Keratinocyte (primary cell): Measurements from ENCODE around the gene ZNF445. TPM values are rescaled to one million over a fixed set of nuclear protein-coding genes. Genes with fewer than 3 reads are reported as not detected.

Source experiments
- DNase-seq: peaks from one replicate; pipeline ENCODE4 v3.0.0-alpha.2; 2011; ENCODE audit warnings: low read depth, missing footprints, low spot score
- FAIRE-seq: peaks from 2 replicates; lab custom pipeline; 2011; peaks lifted over from hg19 to GRCh38; lab: Jason Lieb, UNC
- H2AFZ ChIP-seq: 2 replicates; pipeline ENCODE4 v1.6.0; 2012; ENCODE audit warnings: low read length, control low read depth, inconsistent platforms; ENCODE audit not compliant: control insufficient read depth
- H3K27ac ChIP-seq: 2 replicates; pipeline ENCODE4 v1.5.1; 2011; ENCODE audit warnings: low read length; ENCODE audit not compliant: control insufficient read depth, insufficient read depth
- H3K27me3 ChIP-seq: 3 replicates; pipeline ENCODE4 v1.6.0; 2011; ENCODE audit warnings: low read length; ENCODE audit not compliant: control insufficient read depth, insufficient read depth; ENCODE audit errors: extremely low read depth
- H3K36me3 ChIP-seq, 2 experiments: 2 replicates in 1 of 2; 3 replicates in 1 of 2; pipeline ENCODE4 v1.5.1; 2011; ENCODE audit warnings: low read length in 2 of 2, mild to moderate bottlenecking in 1 of 2; ENCODE audit not compliant: control insufficient read depth in 2 of 2, insufficient read depth in 2 of 2; ENCODE audit errors: extremely low read depth in 1 of 2
- H3K4me1 ChIP-seq: 3 replicates; pipeline ENCODE4 v1.5.1; 2011; ENCODE audit warnings: low read length; ENCODE audit not compliant: control insufficient read depth, insufficient read depth; ENCODE audit errors: extremely low read depth
- H3K4me2 ChIP-seq: 3 replicates; pipeline ENCODE4 v1.6.0; 2011; ENCODE audit warnings: low read depth, low read length; ENCODE audit not compliant: control insufficient read depth, insufficient read depth; ENCODE audit errors: extremely low read depth
- H3K4me3 ChIP-seq, 3 experiments: fragments of 200-600 bp in 1 of 3; sonication (generic) in 1 of 3; 2 replicates in 2 of 3; 3 replicates in 1 of 3; pipeline ENCODE4 v1.5.1; 2011 to 2016; ENCODE audit warnings: low read length in 3 of 3, mild to moderate bottlenecking in 3 of 3, control low read depth in 2 of 3, inconsistent platforms in 1 of 3, low read depth in 1 of 3, mixed read lengths in 1 of 3, mixed run types in 1 of 3, moderate library complexity in 1 of 3; ENCODE audit not compliant: control insufficient read depth in 2 of 3, insufficient read depth in 2 of 3; ENCODE audit errors: extremely low read depth in 1 of 3
- H3K79me2 ChIP-seq: 2 replicates; pipeline ENCODE4 v1.6.0; 2012; ENCODE audit warnings: low read length; ENCODE audit not compliant: control insufficient read depth, insufficient read depth
- H3K9ac ChIP-seq: 3 replicates; pipeline ENCODE4 v1.6.0; 2011; ENCODE audit warnings: low read length; ENCODE audit not compliant: control insufficient read depth, insufficient read depth; ENCODE audit errors: extremely low read depth
- H3K9me1 ChIP-seq: 3 replicates; pipeline ENCODE4 v1.6.0; 2011; ENCODE audit warnings: low read length; ENCODE audit not compliant: control insufficient read depth, insufficient read depth; ENCODE audit errors: extremely low read depth
- H3K9me3 ChIP-seq: 2 replicates; pipeline ENCODE4 v1.5.1; 2012; ENCODE audit warnings: low read depth, low read length; ENCODE audit not compliant: control insufficient read depth
- H4K20me1 ChIP-seq: 3 replicates; pipeline ENCODE4 v1.6.0; 2011; ENCODE audit warnings: low read length; ENCODE audit not compliant: control insufficient read depth, insufficient read depth; ENCODE audit errors: extremely low read depth
- EZH2 ChIP-seq: IDR thresholded peaks from one replicate; pipeline ENCODE4 v1.6.1; 2012; ENCODE audit warnings: inconsistent platforms, mild to moderate bottlenecking, low read length, moderate library complexity
- dilution Hi-C: fragments of 300-500 bp; cut with MboI; formaldehyde crosslinking; loops from one replicate; pipeline ENCODE4 v1.7.0; 2020; ENCODE audit warnings: low sequenced_read_pairs; ENCODE audit not compliant: extremely low pct_ligation_motif_present
- polyA plus RNA-seq, 5 experiments: library from polyadenylated mRNA; depleted of rRNA in 3 of 5; stranded (reverse) in 3 of 5; stranded (forward) in 1 of 5; unstranded in 1 of 5; fragments of >200 nt; gene quantifications; 1 replicate in 1 of 5; 2 replicates in 3 of 5; 3 replicates in 1 of 5; pipeline versions ENCODE4 v1.2.1 to v1.2.3, GENCODE V29; 2011 to 2012; ENCODE audit warnings: missing spikeins in 2 of 5, low read depth in 1 of 5, low replicate concordance in 1 of 5
- TF ChIP-seq, protein P1 (sequence below), 3 experiments: IDR thresholded peaks in 1 of 3; conservative IDR thresholded peaks in 1 of 3; optimal IDR thresholded peaks in 1 of 3; 2 replicates in 2 of 3; 3 replicates in 1 of 3; pipeline versions ENCODE3 to v1.5.1; 2011; ENCODE audit warnings: low read length in 3 of 3, mild to moderate bottlenecking in 3 of 3, moderate library complexity in 2 of 3, control low read depth in 1 of 3, inconsistent platforms in 1 of 3; ENCODE audit not compliant: insufficient read depth in 2 of 3; ENCODE audit errors: extremely low read depth in 1 of 3

The ZNF445 gene
- polyA plus RNA-seq, 1 donor (not counting 4 experiments of a cell fraction or from before 2014, with no cell fraction given), result 3.3 TPM

DNA sequence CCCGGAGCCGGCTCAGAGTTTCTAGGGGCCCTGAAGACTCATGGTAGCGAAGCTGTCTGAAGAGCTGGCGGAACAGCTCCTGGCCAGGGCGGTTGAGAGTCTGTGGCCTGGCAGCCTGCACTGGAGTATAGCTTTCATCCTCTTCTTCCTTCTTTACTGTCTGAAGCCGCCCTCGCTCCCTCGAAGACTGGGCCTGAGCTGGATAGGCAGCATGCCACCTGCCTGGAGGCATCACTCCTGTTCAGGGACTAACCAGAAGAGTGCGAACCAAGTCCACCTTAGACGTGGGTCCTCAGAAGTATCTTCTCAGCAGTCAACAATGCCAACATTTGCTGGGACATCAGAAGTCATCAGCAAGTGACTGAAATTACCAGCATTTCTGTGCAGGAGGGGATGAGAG, 22.2 kb downstream of the ZNF445 start:
- no peak overlapping the region for H3K4me3 ChIP-seq
- no peak overlapping the region for H2AFZ ChIP-seq
- DNase-seq (no peak), FAIRE-seq (no peak)
- no peaks in the 10 kb centered on the region for H3K9me1 ChIP-seq
- no peak overlapping the region for H3K27ac ChIP-seq
- H3K9ac ChIP-seq, result no peak overlapping the region
- H3K4me2 ChIP-seq, result no peak overlapping the region
- H3K36me3 ChIP-seq, result peaks cover 11 to 26% of the 10 kb centered on the region in 2 experiments
- H4K20me1 ChIP-seq, result no peaks in the 10 kb centered on the region
- TF ChIP-seq, protein P1, sequence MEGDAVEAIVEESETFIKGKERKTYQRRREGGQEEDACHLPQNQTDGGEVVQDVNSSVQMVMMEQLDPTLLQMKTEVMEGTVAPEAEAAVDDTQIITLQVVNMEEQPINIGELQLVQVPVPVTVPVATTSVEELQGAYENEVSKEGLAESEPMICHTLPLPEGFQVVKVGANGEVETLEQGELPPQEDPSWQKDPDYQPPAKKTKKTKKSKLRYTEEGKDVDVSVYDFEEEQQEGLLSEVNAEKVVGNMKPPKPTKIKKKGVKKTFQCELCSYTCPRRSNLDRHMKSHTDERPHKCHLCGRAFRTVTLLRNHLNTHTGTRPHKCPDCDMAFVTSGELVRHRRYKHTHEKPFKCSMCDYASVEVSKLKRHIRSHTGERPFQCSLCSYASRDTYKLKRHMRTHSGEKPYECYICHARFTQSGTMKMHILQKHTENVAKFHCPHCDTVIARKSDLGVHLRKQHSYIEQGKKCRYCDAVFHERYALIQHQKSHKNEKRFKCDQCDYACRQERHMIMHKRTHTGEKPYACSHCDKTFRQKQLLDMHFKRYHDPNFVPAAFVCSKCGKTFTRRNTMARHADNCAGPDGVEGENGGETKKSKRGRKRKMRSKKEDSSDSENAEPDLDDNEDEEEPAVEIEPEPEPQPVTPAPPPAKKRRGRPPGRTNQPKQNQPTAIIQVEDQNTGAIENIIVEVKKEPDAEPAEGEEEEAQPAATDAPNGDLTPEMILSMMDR (optimal IDR thresholded peaks at IDR 0.05 in 1 of 3, IDR thresholded peaks at IDR 0.05 in 1 of 3, conservative IDR thresholded peaks at IDR 0.05 in 1 of 3; ENCODE audit: extremely low read depth in 1 of 3, insufficient read depth in 2 of 3, low read length in 3 of 3), result no peak
- no peak for TF ChIP-seq EZH2
- H3K4me1 ChIP-seq, result no peaks in the 10 kb centered on the region
- no peaks in the 10 kb centered on the region for H3K27me3 ChIP-seq
- H3K79me2 ChIP-seq, result no peaks in the 10 kb centered on the region
- dilution Hi-C loops, result no loop called here
- H3K9me3 ChIP-seq, result no peaks in the 10 kb centered on the region

DNA sequence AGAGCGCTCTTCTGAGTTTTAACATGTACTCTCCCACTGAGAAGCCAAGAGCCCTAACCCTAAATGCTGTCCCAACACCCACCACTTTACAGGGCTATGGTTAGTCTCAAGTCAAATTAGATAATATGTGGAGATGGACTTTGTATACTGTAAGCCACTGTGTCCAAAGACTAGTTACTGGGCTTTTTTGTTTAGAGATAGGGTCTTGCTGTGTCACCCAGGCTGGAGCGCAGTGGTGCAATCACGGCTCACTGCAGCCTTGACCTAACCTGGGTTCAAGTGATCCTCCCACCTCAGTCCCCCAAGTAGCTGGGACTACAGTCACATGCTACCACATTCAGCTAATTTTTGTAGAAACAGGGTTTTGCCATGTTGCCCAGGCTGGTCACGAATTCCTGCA, 23.2 kb downstream of the ZNF445 start:
- Histone ChIP-seq H3K36me3 (peaks cover 16 to 30% of the 10 kb centered on the region in 2 experiments), H2AFZ (no peak overlapping the region), H3K4me3 (no peak overlapping the region), H3K27ac (no peak overlapping the region), H4K20me1 (no peaks in the 10 kb centered on the region), H3K9me1 (no peaks in the 10 kb centered on the region), H3K9ac (no peak overlapping the region), H3K27me3 (no peaks in the 10 kb centered on the region), H3K79me2 (no peaks in the 10 kb centered on the region), H3K4me1 (no peaks in the 10 kb centered on the region), H3K4me2 (no peak overlapping the region), H3K9me3 (no peaks in the 10 kb centered on the region)
- no peak for TF ChIP-seq EZH2
- TF ChIP-seq, protein P1 (optimal IDR thresholded peaks at IDR 0.05 in 1 of 3, IDR thresholded peaks at IDR 0.05 in 1 of 3, conservative IDR thresholded peaks at IDR 0.05 in 1 of 3; ENCODE audit: extremely low read depth in 1 of 3, insufficient read depth in 2 of 3, low read length in 3 of 3), result no peak
- dilution Hi-C loops, result no loop called here
- DNase-seq, result no peak
- FAIRE-seq, result no peak
